ENCODE data around the gene PPM1H. TPM values are rescaled to one million over a fixed set of nuclear protein-coding genes. Genes with fewer than 3 reads are reported as not detected.

Gene PPM1H
- total RNA-seq, 4 donors from 2014 or later, result 1.1 to 2.4 (median 1.7) TPM

- intact Hi-C loops (cut with DNase I; ENCODE audit: low total_unique reads), result no loop called here
- no peak overlapping the region for H3K4me3 ChIP-seq (ENCODE audit: low read depth, poor library complexity, severe bottlenecking)
- WGBS, 2 donors, result 65 to 76% methylated on average over 5 of the region's 5 CpGs
- no peak for DNase-seq (ENCODE audit: low spot score in 2 of 2)
- TF ChIP-seq POLR2A (IDR thresholded peaks at IDR 0.05) (no peak), CTCF (IDR thresholded peaks at IDR 0.05) (no peak)
Measured at GRCh38 chr12:62629971-62630739, 304.8 kb downstream of the PPM1H start.

GRCh38 chr12:62629413-62629812, 305.5 kb downstream of the PPM1H start:
- WGBS, 2 donors, result 76 to 82% methylated on average over 4 of the region's 4 CpGs
- no peak overlapping the region for H3K4me3 ChIP-seq (ENCODE audit: low read depth, poor library complexity, severe bottlenecking)
- TF ChIP-seq CTCF (IDR thresholded peaks at IDR 0.05) (no peak), POLR2A (IDR thresholded peaks at IDR 0.05) (no peak)
- intact Hi-C loops (cut with DNase I; ENCODE audit: low total_unique reads), result no loop called here
- no peak for DNase-seq (ENCODE audit: low spot score in 2 of 2)

- WGBS, 2 donors, result 88% methylated on average over 2 of the region's 2 CpGs
- intact Hi-C loops (cut with DNase I; ENCODE audit: low total_unique reads), result no loop called here
- no peak overlapping the region for H3K4me3 ChIP-seq (ENCODE audit: low read depth, poor library complexity, severe bottlenecking)
- no peak for DNase-seq (ENCODE audit: low spot score in 2 of 2)
- no peak for TF ChIP-seq POLR2A (IDR thresholded peaks at IDR 0.05)
- TF ChIP-seq CTCF (IDR thresholded peaks at IDR 0.05), result no peak
Measured at GRCh38 chr12:62627181-62627580, 307.8 kb downstream of the PPM1H start.

GRCh38 chr12:62625228-62625627, 309.7 kb downstream of the PPM1H start:
- 56 to 62% methylated on average over 2 of the region's 2 CpGs for WGBS, 2 donors
- no peak for DNase-seq (ENCODE audit: low spot score in 2 of 2)
- H3K4me3 ChIP-seq (ENCODE audit: low read depth, poor library complexity, severe bottlenecking), result no peak overlapping the region
- TF ChIP-seq POLR2A (IDR thresholded peaks at IDR 0.05) (no peak), CTCF (IDR thresholded peaks at IDR 0.05) (no peak)
- intact Hi-C loops (cut with DNase I; ENCODE audit: low total_unique reads), result no loop called here

GRCh38 chr12:62622177-62622576, 312.8 kb downstream of the PPM1H start:
- 51 to 59% methylated on average over 2 of the region's 2 CpGs for WGBS, 2 donors
- no peak overlapping the region for H3K4me3 ChIP-seq (ENCODE audit: low read depth, poor library complexity, severe bottlenecking)
- intact Hi-C loops (cut with DNase I; ENCODE audit: low total_unique reads), result no loop called here
- no peak for DNase-seq (ENCODE audit: low spot score in 2 of 2)
- no peak for TF ChIP-seq CTCF (IDR thresholded peaks at IDR 0.05)
- no peak for TF ChIP-seq POLR2A (IDR thresholded peaks at IDR 0.05)

Data from lower leg skin (tissue), 4 donors.